NCI-H2196 treated with DMSO at 0.1 percent for 48 hours (cell line): ENCODE measurements around the gene AGPS.

Source experiments
- DNase-seq: peaks from one replicate; lab custom pipeline; 2025; ENCODE audit not compliant: unreplicated experiment; lab: John Stamatoyannopoulos, UW

AGPS gene

GRCh38 chr2:177383935-177384334, 8.6 kb upstream of the AGPS start:
- no peak for DNase-seq

GRCh38 chr2:177385151-177385550, 7.4 kb upstream of the AGPS start:
- DNase-seq: no peak

GRCh38 chr2:177391822-177392372, 676 bp upstream of the AGPS start:
- no peak for DNase-seq

- DNase-seq: no peak
Measured at GRCh38 chr2:177393203-177393755, 706 bp downstream of the AGPS start.

- no peak for DNase-seq
Measured at GRCh38 chr2:177393824-177394593, 1.4 kb downstream of the AGPS start.

- DNase-seq: no peak
Measured at GRCh38 chr2:177394594-177394973, 2.0 kb downstream of the AGPS start.

GRCh38 chr2:177395351-177396065, 2.9 kb downstream of the AGPS start:
- DNase-seq: no peak

GRCh38 chr2:177396703-177397460, 4.3 kb downstream of the AGPS start:
- no peak for DNase-seq

- no peak for DNase-seq
Measured at GRCh38 chr2:177397481-177398289, 5.1 kb downstream of the AGPS start.

- DNase-seq: no peak
Measured at GRCh38 chr2:177398290-177398683, 5.7 kb downstream of the AGPS start.

GRCh38 chr2:177398791-177399190, 6.2 kb downstream of the AGPS start:
- DNase-seq: no peak

GRCh38 chr2:177399376-177399775, 6.8 kb downstream of the AGPS start:
- no peak for DNase-seq

GRCh38 chr2:177400337-177400923, 7.9 kb downstream of the AGPS start:
- no peak for DNase-seq

- no peak for DNase-seq
Measured at GRCh38 chr2:177402096-177402495, 9.5 kb downstream of the AGPS start.

- no peak for DNase-seq
Measured at GRCh38 chr2:177403838-177404237, 11.3 kb downstream of the AGPS start.

GRCh38 chr2:177404243-177404642, 11.7 kb downstream of the AGPS start:
- no peak for DNase-seq

- no peak for DNase-seq
Measured at GRCh38 chr2:177405029-177405692, 12.6 kb downstream of the AGPS start.

GRCh38 chr2:177406182-177406581, 13.6 kb downstream of the AGPS start:
- DNase-seq: no peak

GRCh38 chr2:177407031-177407430, 14.5 kb downstream of the AGPS start:
- no peak for DNase-seq
